Bone marrow (tissue), 2 donors: ENCODE data around the gene CNTN5.

Experiments used
- DNase-seq, 2 donors: peaks; one replicate each; lab custom pipeline; 2025; lab: John Stamatoyannopoulos, UW

Gene CNTN5

GRCh38 chr11:100329352-100329751 lies 1308.6 kb downstream of the CNTN5 start:
- DNase-seq: no peak

DNA sequence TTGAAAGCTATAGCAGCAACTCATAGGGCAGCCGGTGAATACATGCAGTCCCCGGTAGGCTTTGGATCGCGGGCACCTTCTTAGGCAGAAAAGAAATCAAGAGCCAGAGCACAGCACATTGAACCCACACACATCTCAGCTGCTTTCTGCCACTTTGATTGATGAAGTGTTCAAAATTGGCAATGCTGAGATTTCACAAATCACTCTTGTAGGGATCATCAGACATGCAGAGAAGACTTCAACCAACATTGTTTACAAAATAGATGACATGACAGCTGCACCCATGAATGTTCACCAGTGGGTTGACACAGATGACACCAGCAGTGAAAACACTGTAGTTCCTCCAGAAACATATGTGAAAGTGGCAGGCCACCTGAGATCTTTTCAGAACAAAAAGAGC lies 1316.1 kb downstream of the CNTN5 start:
- no peak for DNase-seq

DNA sequence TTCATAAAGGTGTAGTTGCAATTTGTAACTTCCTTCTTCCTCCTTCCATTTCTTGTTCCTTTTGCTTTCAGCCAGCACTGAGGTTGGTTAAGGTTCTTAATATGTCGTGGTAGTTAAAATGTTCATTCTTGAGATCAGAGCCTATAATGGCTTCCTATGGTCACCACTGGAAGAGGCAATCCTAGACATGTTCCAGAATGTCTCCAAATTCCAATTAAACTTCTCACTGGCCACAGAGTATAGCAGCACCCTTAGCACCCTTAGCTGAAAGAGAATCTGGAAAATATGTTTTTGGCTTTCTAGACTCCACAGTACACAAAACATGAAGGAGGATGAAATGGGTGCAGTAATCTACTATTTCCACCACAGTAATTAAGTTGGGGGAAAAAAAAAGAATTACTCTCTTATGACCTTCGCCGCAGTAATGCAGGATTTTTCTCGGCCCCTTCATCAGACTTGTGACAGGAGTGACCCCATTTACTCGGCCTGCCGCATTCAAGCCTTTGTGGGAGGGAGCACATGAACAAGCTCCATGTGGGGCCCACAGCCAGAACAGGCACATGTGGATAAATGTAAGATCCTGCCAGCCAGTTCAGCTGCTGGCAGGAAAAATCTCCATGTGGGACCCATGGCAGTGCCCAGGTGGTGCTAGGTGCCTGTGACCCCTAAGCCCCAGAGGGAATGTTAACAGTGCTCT lies 1317.5 kb downstream of the CNTN5 start:
- no peak for DNase-seq

DNA sequence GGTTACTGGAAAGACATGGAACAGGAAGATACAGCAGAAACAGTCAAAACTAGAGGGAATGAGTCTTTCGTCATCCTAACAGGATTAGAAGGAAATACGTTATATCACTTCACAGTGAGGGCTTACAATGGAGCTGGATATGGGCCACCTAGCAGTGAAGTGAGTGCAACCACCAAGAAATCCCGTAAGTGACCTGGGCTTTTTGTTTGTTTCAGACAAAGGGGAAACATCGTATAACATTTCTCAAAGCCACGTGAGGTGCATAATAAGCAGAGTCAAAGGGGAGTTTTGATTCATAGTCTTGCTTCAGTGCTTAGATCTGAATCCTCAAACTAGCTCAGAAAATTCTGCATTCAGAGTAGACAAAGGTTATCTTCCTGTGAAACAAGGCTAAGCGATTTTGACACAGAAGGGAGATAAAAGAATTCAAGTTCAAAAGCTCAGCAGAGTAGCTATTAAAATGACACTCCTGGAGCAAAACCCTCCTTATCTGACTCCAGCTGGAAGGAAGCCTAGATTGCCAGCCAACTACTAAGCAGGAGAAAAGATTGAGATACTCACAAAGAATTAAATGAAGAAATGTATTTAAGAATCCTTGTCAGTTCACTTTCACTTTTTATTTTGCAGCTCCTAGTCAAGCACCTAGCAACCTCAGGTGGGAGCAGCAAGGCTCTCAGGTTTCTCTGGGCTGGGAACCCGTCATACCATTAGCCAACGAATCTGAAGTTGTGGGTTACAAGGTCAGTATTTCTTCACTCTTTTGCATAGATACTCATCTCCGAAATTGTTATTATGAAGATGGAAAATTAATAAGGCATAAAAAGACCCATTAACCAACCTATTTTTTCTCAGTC lies 1319.9 kb downstream of the CNTN5 start:
- no peak for DNase-seq

GRCh38 chr11:100353083-100353482 lies 1332.3 kb downstream of the CNTN5 start:
- no peak for DNase-seq

DNA sequence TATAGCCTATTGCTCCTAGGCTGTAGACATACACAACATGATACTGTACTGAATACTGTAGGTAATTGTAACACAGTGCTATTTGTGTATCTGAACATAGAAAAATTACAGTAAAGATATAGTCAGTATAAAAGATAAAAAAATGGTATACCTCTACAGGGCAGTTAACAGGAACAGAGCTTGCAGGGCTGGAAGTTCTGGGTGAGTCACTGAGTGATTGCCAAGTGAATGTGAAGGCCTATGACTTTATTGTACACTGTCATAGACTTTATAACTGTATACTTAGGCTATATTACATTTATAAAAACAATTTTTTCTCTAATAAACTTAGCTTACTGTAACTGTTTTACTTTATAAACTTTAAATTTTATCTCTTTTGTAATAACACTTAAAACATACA lies 1334.0 kb downstream of the CNTN5 start:
- no peak for DNase-seq

DNA sequence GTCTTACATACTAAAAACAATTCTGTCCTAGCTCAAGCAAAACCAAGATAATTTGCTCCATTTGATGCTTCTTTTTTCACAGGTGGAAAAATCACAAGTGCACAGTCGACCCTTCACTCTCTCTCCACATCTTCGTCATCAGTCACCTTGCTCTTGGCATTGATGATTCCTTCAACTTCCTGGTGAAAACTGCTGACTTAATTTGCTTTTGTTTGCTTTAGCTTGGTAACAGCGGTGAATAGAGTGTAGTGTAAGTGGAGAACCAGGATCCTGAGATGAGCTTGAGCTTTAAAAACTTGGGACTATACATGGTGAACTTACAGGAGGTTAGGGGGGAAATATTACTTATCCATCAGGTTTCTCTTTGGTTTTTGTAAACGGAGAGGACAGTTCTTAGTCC lies 1335.3 kb downstream of the CNTN5 start:
- no peak for DNase-seq

DNA sequence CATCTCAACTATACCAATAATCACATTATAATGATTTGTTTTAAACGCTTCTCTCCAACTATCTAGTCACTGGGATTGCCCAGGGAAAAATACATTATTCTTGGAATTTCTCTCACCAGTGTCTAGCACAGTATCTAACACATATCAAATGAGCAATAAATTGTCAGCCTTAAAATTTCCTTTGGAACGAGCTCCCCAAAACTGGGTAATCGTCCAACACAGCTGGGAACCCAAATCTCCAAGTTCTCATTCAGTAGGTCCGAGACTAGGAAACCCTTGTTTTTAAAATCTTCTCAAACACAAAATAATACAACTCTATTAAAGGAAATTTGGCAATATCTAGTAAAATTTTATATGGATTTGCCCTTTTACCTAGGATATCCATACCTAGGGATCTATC lies 1338.5 kb downstream of the CNTN5 start:
- DNase-seq: no peak

DNA sequence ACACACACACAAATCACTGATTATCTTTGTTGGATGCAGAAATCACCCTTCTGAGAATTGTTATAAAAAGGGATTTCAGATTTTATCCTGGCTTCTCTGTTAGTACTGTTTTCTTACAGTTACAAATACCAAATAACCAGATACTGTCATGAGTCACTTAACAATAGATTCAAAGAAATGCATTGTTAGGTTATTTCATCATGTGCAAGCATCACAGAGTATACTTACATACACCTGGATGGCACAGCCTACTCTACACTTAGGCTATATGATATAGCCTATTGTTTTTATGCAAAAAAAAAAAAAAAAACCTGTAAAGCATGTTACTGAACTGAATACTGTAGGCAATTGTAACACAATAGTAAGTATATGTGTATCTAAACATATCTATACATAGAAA lies 1347.1 kb downstream of the CNTN5 start:
- no peak for DNase-seq

GRCh38 chr11:100383357-100383865 lies 1362.7 kb downstream of the CNTN5 start:
- DNase-seq: no peak

DNA sequence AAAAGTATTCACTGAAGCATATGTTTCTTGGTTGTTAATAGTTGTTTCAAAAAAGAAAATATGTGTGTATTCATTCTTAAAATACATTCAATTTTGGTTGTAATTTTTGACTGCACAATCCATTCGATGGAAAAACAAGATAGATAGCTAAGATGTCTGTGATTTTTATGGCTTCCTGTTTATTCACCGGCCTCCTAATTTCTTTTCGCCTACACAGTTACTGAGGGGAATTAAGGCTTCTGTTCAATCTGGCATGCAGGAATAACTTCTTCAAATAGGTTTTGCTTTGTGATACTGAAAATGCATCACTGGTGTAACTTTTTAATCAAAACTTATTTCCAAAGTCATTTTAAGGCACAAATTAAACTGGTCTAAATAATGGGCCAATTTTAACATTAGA lies 1375.5 kb downstream of the CNTN5 start:
- no peak for DNase-seq

DNA sequence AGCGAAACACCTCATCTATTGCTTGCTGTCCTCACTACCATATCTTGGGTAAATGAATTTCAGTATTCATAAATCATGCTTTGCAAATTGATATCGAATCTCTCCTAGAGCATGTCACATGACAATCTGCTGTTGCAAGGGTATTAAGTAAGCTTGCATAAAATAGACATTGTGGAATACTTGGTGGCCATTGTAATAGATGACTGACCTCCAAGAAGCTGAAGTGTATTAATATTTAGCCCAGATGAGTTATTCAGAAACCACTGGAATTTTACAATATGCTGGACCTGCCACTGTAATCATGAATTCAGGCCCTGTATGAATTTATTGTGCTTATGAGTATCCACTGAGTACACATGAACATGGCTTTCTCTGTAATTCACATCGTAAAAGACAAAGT lies 1376.7 kb downstream of the CNTN5 start:
- no peak for DNase-seq

- no peak for DNase-seq
These were observed 1383.1 kb downstream of the CNTN5 start for GRCh38 chr11:100403816-100404215.

DNA sequence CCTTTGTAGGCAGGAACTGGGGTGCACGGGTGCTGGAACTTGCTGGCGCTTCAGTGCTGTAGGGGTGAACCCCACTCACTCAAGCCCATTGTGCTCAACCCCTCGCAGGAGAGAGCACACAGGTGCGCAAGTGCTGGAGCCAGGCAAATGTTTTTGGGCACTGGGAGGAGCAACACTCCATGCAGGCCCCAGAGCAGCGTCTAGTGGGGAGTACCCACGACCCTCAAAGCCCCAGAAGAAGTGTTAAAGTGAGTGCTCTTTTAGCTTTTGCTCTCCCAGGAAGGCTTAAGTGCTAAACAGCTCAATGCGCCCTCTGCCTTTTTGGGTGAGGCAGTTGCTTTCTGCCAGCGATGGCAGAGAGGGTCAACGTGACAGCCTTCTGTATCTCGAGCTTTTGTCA lies 1384.2 kb downstream of the CNTN5 start:
- no peak for DNase-seq
